ENCODE data around the gene WDR72.

GRCh38 chr15:53558384-53558783, 201.1 kb downstream of the WDR72 start:
- TF ChIP-seq PKNOX1 (IDR thresholded peaks at IDR 0.05), result no peak
- no peak for TF ChIP-seq ARNT (IDR thresholded peaks at IDR 0.05)
- TF ChIP-seq TARDBP (IDR thresholded peaks at IDR 0.05), result no peak
- no peak for TF ChIP-seq SP1 (IDR thresholded peaks at IDR 0.05)
- TF ChIP-seq FOXM1 (IDR thresholded peaks at IDR 0.05; ENCODE audit: borderline replicate concordance), result no peak
- no peak for TF ChIP-seq FOXA1 (IDR thresholded peaks at IDR 0.05)
- no peak for TF ChIP-seq ELF4 (IDR thresholded peaks at IDR 0.05)
- no peak for TF ChIP-seq LEF1 (IDR thresholded peaks at IDR 0.05; ENCODE audit: borderline replicate concordance)
